ENCODE results near the gene NOC4L.
"Not testable (repeated sequence)": the region's sequence is repeated elsewhere in the genome, so short reads cannot be mapped to it uniquely, and the experiment has no call there.

The NOC4L gene

GRCh38 chr12:132143336-132144071 is 753 bp upstream of the NOC4L start:
- Histone ChIP-seq H3K36me3 (ENCODE audit: insufficient read depth, low read length) (peaks cover 17% of the 10 kb centered on the region; the same call in 1 of the 2 replicates), H3K4me1 (ENCODE audit: insufficient read depth, low read length) (no peaks in the 10 kb centered on the region)

GRCh38 chr12:132144810-132145168 is 532 bp downstream of the NOC4L start:
- H3K4me1 ChIP-seq (ENCODE audit: insufficient read depth, low read length): no peaks in the 10 kb centered on the region
- no peaks in the 10 kb centered on the region for H3K9me3 ChIP-seq (ENCODE audit: control insufficient read depth, insufficient read depth, low read length)
- H3K9ac ChIP-seq (ENCODE audit: low read depth, low read length): peak overlapping the region; percentile 74
- H3K36me3 ChIP-seq (ENCODE audit: insufficient read depth, low read length): peaks cover 11% of the 10 kb centered on the region

More at GRCh38 chr12:132143336-132144071, 753 bp upstream of the NOC4L start:
- H3K9ac ChIP-seq (ENCODE audit: low read depth, low read length): peak overlapping the region; percentile 74
- no peaks in the 10 kb centered on the region for H3K9me3 ChIP-seq (ENCODE audit: control insufficient read depth, insufficient read depth, low read length)

GRCh38 chr12:132145334-132145733 is 1.1 kb downstream of the NOC4L start:
- peak overlapping the region; percentile 74; the same call in 1 of the 2 replicates for H3K9ac ChIP-seq (ENCODE audit: low read depth, low read length)
- no peaks in the 10 kb centered on the region for H3K4me1 ChIP-seq (ENCODE audit: insufficient read depth, low read length)
- no peaks in the 10 kb centered on the region for H3K9me3 ChIP-seq (ENCODE audit: control insufficient read depth, insufficient read depth, low read length)
- H3K36me3 ChIP-seq (ENCODE audit: insufficient read depth, low read length): peaks cover 9% of the 10 kb centered on the region

GRCh38 chr12:132146098-132146497 is 1.8 kb downstream of the NOC4L start:
- no peaks in the 10 kb centered on the region for H3K4me1 ChIP-seq (ENCODE audit: insufficient read depth, low read length)
- H3K9ac ChIP-seq (ENCODE audit: low read depth, low read length): no peak overlapping the region
- H3K36me3 ChIP-seq (ENCODE audit: insufficient read depth, low read length): peaks cover 1% of the 10 kb centered on the region
- no peaks in the 10 kb centered on the region for H3K9me3 ChIP-seq (ENCODE audit: control insufficient read depth, insufficient read depth, low read length)

- Histone ChIP-seq H3K36me3 (ENCODE audit: insufficient read depth, low read length) (no peaks in the 10 kb centered on the region; the same call in 1 of the 2 replicates), H3K9me3 (ENCODE audit: control insufficient read depth, insufficient read depth, low read length) (no peaks in the 10 kb centered on the region), H3K9ac (ENCODE audit: low read depth, low read length) (no peak overlapping the region)
These were observed 2.6 kb downstream of the NOC4L start for GRCh38 chr12:132146772-132147422.

GRCh38 chr12:132147423-132148367 is 3.4 kb downstream of the NOC4L start:
- Histone ChIP-seq H3K9me3 (ENCODE audit: control insufficient read depth, insufficient read depth, low read length) (no peaks in the 10 kb centered on the region), H3K36me3 (ENCODE audit: insufficient read depth, low read length) (no peaks in the 10 kb centered on the region; the same call in 1 of the 2 replicates), H3K9ac (ENCODE audit: low read depth, low read length) (no peak overlapping the region), H3K4me1 (ENCODE audit: insufficient read depth, low read length) (no peaks in the 10 kb centered on the region)

More at GRCh38 chr12:132146772-132147422, 2.6 kb downstream of the NOC4L start:
- no peaks in the 10 kb centered on the region for H3K4me1 ChIP-seq (ENCODE audit: insufficient read depth, low read length)

- H3K9me3 ChIP-seq (ENCODE audit: control insufficient read depth, insufficient read depth, low read length): no peaks in the 10 kb centered on the region
- no peak overlapping the region for H3K9ac ChIP-seq (ENCODE audit: low read depth, low read length)
- H3K36me3 ChIP-seq (ENCODE audit: insufficient read depth, low read length): no peaks in the 10 kb centered on the region; the same call in 1 of the 2 replicates
- no peaks in the 10 kb centered on the region for H3K4me1 ChIP-seq (ENCODE audit: insufficient read depth, low read length)
These were observed 4.2 kb downstream of the NOC4L start for GRCh38 chr12:132148368-132149045.

GRCh38 chr12:132149526-132149925 is 5.3 kb downstream of the NOC4L start:
- H3K4me1 ChIP-seq (ENCODE audit: insufficient read depth, low read length); H3K9me3 ChIP-seq (ENCODE audit: control insufficient read depth, insufficient read depth, low read length); H3K9ac ChIP-seq (ENCODE audit: low read depth, low read length); H3K36me3 ChIP-seq (ENCODE audit: insufficient read depth, low read length): not testable (repeated sequence)

GRCh38 chr12:132150780-132151144 is 6.5 kb downstream of the NOC4L start:
- Histone ChIP-seq H3K9ac (ENCODE audit: low read depth, low read length) (no peak overlapping the region), H3K4me1 (ENCODE audit: insufficient read depth, low read length) (no peaks in the 10 kb centered on the region), H3K9me3 (ENCODE audit: control insufficient read depth, insufficient read depth, low read length) (no peaks in the 10 kb centered on the region), H3K36me3 (ENCODE audit: insufficient read depth, low read length) (no peaks in the 10 kb centered on the region; the same call in 1 of the 2 replicates)

GRCh38 chr12:132151145-132151765 is 7.0 kb downstream of the NOC4L start:
- H3K4me1 ChIP-seq (ENCODE audit: insufficient read depth, low read length): no peaks in the 10 kb centered on the region
- H3K9me3 ChIP-seq (ENCODE audit: control insufficient read depth, insufficient read depth, low read length): no peaks in the 10 kb centered on the region
- H3K36me3 ChIP-seq (ENCODE audit: insufficient read depth, low read length): no peaks in the 10 kb centered on the region; the same call in 1 of the 2 replicates
- no peak overlapping the region for H3K9ac ChIP-seq (ENCODE audit: low read depth, low read length)

- Histone ChIP-seq H3K9me3 (ENCODE audit: control insufficient read depth, insufficient read depth, low read length) (no peaks in the 10 kb centered on the region), H3K9ac (ENCODE audit: low read depth, low read length) (no peak overlapping the region), H3K36me3 (ENCODE audit: insufficient read depth, low read length) (no peaks in the 10 kb centered on the region; the same call in 1 of the 2 replicates), H3K4me1 (ENCODE audit: insufficient read depth, low read length) (no peaks in the 10 kb centered on the region)
These were observed 7.6 kb downstream of the NOC4L start for GRCh38 chr12:132151766-132152410.

- no peaks in the 10 kb centered on the region; the same call in 1 of the 2 replicates for H3K36me3 ChIP-seq (ENCODE audit: insufficient read depth, low read length)
- H3K9ac ChIP-seq (ENCODE audit: low read depth, low read length): no peak overlapping the region
- no peaks in the 10 kb centered on the region for H3K4me1 ChIP-seq (ENCODE audit: insufficient read depth, low read length)
- H3K9me3 ChIP-seq (ENCODE audit: control insufficient read depth, insufficient read depth, low read length): no peaks in the 10 kb centered on the region
These were observed 8.2 kb downstream of the NOC4L start for GRCh38 chr12:132152411-132152821.

- Histone ChIP-seq H3K9ac (ENCODE audit: low read depth, low read length) (no peak overlapping the region), H3K36me3 (ENCODE audit: insufficient read depth, low read length) (no peaks in the 10 kb centered on the region; the same call in 1 of the 2 replicates), H3K4me1 (ENCODE audit: insufficient read depth, low read length) (no peaks in the 10 kb centered on the region), H3K9me3 (ENCODE audit: control insufficient read depth, insufficient read depth, low read length) (no peaks in the 10 kb centered on the region)
These were observed 8.7 kb downstream of the NOC4L start for GRCh38 chr12:132152953-132153352.
